HFFc6 (cell line): ENCODE data around the gene LONRF3. TPM values are rescaled to one million over a fixed set of nuclear protein-coding genes. Genes with fewer than 3 reads are reported as not detected.

ENCODE experiments used
- DNase-seq: peaks from one replicate; pipeline ENCODE4 v3.0.0-alpha.2; 2018
- H3K27ac Mint-ChIP-seq: 2 replicates; pipeline ENCODE4 v1.8.0; 2020; ENCODE audit warnings: mild to moderate bottlenecking, mixed read lengths
- H3K27me3 Mint-ChIP-seq: 2 replicates; pipeline ENCODE4 v1.8.0; 2021; ENCODE audit warnings: mild to moderate bottlenecking, moderate library complexity, mixed read lengths; ENCODE audit not compliant: insufficient read depth
- H3K36me3 Mint-ChIP-seq: 2 replicates; pipeline ENCODE4 v1.8.0; 2021; ENCODE audit warnings: low read depth, mixed read lengths
- H3K4me1 Mint-ChIP-seq: 2 replicates; pipeline ENCODE4 v1.8.0; 2020; ENCODE audit warnings: low read depth, mixed read lengths
- H3K4me3 Mint-ChIP-seq: 2 replicates; pipeline ENCODE4 v1.8.0; 2020; ENCODE audit warnings: mild to moderate bottlenecking, moderate library complexity, mixed read lengths
- H3K9me3 Mint-ChIP-seq: 2 replicates; pipeline ENCODE4 v1.8.0; 2020; ENCODE audit warnings: mild to moderate bottlenecking, mixed read lengths
- CTCF ChIP-seq: fragments of 200-600 bp; sonication (generic); IDR thresholded peaks from 2 replicates; pipeline ENCODE4 v1.5.0; 2021; ENCODE audit warnings: antibody characterized with exemption, mild to moderate bottlenecking
- total RNA-seq, 6 experiments: library from RNA; stranded (reverse); fragmentation: NEBNext Ultra II Directional; extraction: Animal tissue kit (Norgen Biotek cat#: 25700); gene quantifications; 2 replicates in 1 of 6; 3 replicates in 5 of 6; pipeline ENCODE4 v1.2.3, GENCODE V29; 2021

The LONRF3 gene
- total RNA-seq, 6 experiments from 2014 or later, result not detected

GRCh38 chrX:118975831-118976598 is 1.6 kb downstream of the LONRF3 start:
- peaks cover 7% of the 10 kb centered on the region for H3K4me1 Mint-ChIP-seq
- peaks cover 5% of the 10 kb centered on the region; the same call in 1 of the 2 replicates for H3K36me3 Mint-ChIP-seq
- no peak for TF ChIP-seq CTCF
- peak overlapping the region; percentile 84 for H3K4me3 Mint-ChIP-seq
- no peaks in the 10 kb centered on the region for H3K9me3 Mint-ChIP-seq
- no peak for DNase-seq
- H3K27ac Mint-ChIP-seq, result no peak overlapping the region
- H3K27me3 Mint-ChIP-seq, result peaks cover 28% of the 10 kb centered on the region

DNA sequence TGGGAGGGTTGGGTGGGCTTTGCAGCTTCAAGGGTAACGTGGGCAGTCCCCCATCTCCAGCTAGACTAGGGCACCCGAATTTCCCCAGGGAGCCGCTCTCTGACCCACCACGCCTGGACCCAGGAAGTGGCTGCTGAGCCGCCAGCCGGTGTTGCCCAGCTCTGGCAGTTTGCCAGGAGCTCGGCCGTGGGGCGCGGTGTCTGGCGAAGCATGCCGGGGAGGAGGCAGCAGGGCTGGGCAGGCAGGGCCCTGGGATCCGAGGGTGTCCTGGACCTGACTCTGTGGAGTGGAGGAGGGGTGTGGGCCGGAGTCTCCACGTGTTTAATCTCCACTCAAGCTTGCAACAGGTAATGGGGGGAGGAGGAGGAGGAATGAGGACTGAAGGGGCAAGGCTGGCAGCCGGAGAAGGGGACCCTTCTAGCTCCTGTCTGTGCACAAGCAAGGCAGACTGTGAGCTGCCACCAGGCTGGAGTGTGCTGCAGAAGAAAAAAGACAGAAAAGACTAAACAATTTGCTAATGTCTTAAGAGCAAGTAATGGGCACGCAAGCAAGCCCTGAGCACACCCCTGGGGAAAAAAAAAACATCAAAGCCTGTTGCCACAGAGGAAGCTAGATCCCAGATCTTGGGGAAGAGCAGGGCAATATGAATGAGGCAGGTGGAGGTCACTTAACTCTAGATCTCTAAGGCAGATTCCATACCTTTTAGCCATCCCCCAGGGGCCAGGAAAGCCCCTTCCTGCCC is 2.4 kb downstream of the LONRF3 start:
- Mint-ChIP-seq H3K27ac (no peak overlapping the region), H3K27me3 (peaks cover 28% of the 10 kb centered on the region), H3K36me3 (peaks cover 5% of the 10 kb centered on the region; the same call in 1 of the 2 replicates), H3K4me3 (no peak overlapping the region), H3K9me3 (no peaks in the 10 kb centered on the region), H3K4me1 (peaks cover 7% of the 10 kb centered on the region)
- no peak for DNase-seq
- no peak for TF ChIP-seq CTCF

DNA sequence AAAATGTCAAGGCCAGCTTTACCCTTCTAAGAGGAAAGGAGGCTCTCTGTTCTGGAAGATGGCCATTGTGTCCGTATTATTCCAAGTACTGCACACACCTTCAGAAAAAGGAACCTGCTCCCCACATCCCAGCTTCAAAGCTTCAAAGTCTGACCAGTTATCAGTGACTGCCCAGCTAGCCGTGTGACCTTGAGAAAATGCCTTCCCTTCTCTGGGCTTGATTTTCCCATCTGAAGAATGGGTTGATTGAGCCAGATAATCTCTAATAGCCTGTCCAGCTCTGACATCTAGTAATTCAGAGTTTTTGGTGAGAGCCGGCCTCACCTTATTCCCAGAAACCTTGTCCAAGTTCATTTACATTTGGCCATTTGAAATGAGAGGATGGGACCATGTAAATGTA is 3.0 kb downstream of the LONRF3 start:
- no peak overlapping the region for H3K4me3 Mint-ChIP-seq
- H3K36me3 Mint-ChIP-seq, result peaks cover 5% of the 10 kb centered on the region; the same call in 1 of the 2 replicates
- peaks cover 30% of the 10 kb centered on the region for H3K27me3 Mint-ChIP-seq
- no peaks in the 10 kb centered on the region for H3K9me3 Mint-ChIP-seq
- no peak overlapping the region for H3K27ac Mint-ChIP-seq
- no peak for TF ChIP-seq CTCF
- peaks cover 7% of the 10 kb centered on the region for H3K4me1 Mint-ChIP-seq
- no peak for DNase-seq

DNA sequence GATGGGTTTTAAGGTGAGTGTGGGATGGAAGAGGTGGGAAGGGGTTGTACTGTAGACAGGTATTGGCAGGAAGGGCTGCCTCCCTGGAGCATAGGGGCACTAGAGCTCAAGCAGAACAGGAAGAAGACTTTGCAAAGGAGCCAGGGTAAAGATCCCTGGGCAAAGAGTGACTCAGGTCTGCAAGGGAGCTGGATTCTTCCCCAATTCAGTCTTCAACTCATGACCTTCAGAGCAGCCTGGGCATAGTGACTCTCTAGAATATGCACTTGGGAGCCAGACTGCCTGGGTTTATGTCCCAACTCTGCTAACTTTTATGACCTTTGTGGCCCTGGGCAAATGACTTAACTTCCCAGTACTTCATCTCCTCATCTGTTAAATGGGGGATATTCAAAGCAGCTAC is 4.0 kb downstream of the LONRF3 start:
- no peak overlapping the region for H3K4me3 Mint-ChIP-seq
- no peak for TF ChIP-seq CTCF
- H3K4me1 Mint-ChIP-seq, result peaks cover 7% of the 10 kb centered on the region
- DNase-seq, result no peak
- H3K36me3 Mint-ChIP-seq, result peaks cover 5% of the 10 kb centered on the region; the same call in 1 of the 2 replicates
- H3K27ac Mint-ChIP-seq, result no peak overlapping the region
- no peaks in the 10 kb centered on the region for H3K9me3 Mint-ChIP-seq
- peaks cover 29% of the 10 kb centered on the region for H3K27me3 Mint-ChIP-seq

GRCh38 chrX:118980761-118981160 is 6.3 kb downstream of the LONRF3 start:
- DNase-seq, result no peak
- no peak overlapping the region for H3K27ac Mint-ChIP-seq
- peaks cover 2% of the 10 kb centered on the region; the same call in 1 of the 2 replicates for H3K36me3 Mint-ChIP-seq
- TF ChIP-seq CTCF, result no peak
- H3K27me3 Mint-ChIP-seq, result peaks cover 21% of the 10 kb centered on the region
- no peaks in the 10 kb centered on the region for H3K9me3 Mint-ChIP-seq
- H3K4me3 Mint-ChIP-seq, result no peak overlapping the region
- H3K4me1 Mint-ChIP-seq, result peaks cover 3% of the 10 kb centered on the region
